ENCODE data around the gene COL8A1. TPM values are rescaled to one million over a fixed set of nuclear protein-coding genes. Genes with fewer than 3 reads are reported as not detected.

The COL8A1 gene
- total RNA-seq, 1 experiment from 2014 or later, result 8.1 TPM

DNA sequence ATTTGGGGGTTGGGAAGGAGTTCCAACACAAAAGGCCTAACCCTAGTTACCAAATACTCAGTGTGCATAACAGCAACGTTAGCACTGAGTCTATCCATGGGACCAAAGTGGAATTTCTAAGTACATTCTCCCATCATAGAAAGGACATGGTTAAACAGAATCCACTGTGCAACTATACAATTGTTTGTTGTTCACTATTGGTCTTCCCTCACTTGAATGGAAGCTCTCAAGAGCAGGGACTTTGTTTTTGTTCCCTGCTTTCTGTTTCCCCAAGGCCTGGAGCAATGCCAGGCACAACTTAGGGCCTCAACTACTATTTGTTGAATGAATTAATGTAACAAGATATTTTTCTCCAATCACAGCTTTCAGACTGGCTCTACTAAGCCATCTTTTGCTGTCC, 25.6 kb downstream of the COL8A1 start:
- no peak for DNase-seq
- Histone ChIP-seq H3K9me3 (ENCODE audit: insufficient read depth, low read depth) (no peaks in the 10 kb centered on the region), H3F3A (ENCODE audit: insufficient read depth, low read depth) (no peaks in the 10 kb centered on the region), H2AFZ (no peak overlapping the region), H3K4me1 (replicated peaks; ENCODE audit: insufficient read depth) (no peaks in the 10 kb centered on the region), H3K9me2 (ENCODE audit: insufficient read depth) (no peaks in the 10 kb centered on the region), H3K4me3 (no peak overlapping the region), H3K27me3 (ENCODE audit: insufficient read depth, low read depth) (no peaks in the 10 kb centered on the region), H3K4me2 (no peak overlapping the region), H3K79me2 (ENCODE audit: low read depth) (no peaks in the 10 kb centered on the region), H4K20me1 (ENCODE audit: insufficient read depth) (no peaks in the 10 kb centered on the region), H3K27ac (no peak overlapping the region), H3K36me3 (ENCODE audit: low read depth) (no peaks in the 10 kb centered on the region)
- ChIA-PET CTCF (no interaction called here), POLR2A (ENCODE audit: unreplicated experiment) (no interaction called here)
- intact Hi-C loops (cut with micrococcal nuclease; ENCODE audit: unreplicated experiment), result no loop called here
- BruUV-seq (replicated peaks), result no TSS peak
- TF ChIP-seq, protein P1, sequence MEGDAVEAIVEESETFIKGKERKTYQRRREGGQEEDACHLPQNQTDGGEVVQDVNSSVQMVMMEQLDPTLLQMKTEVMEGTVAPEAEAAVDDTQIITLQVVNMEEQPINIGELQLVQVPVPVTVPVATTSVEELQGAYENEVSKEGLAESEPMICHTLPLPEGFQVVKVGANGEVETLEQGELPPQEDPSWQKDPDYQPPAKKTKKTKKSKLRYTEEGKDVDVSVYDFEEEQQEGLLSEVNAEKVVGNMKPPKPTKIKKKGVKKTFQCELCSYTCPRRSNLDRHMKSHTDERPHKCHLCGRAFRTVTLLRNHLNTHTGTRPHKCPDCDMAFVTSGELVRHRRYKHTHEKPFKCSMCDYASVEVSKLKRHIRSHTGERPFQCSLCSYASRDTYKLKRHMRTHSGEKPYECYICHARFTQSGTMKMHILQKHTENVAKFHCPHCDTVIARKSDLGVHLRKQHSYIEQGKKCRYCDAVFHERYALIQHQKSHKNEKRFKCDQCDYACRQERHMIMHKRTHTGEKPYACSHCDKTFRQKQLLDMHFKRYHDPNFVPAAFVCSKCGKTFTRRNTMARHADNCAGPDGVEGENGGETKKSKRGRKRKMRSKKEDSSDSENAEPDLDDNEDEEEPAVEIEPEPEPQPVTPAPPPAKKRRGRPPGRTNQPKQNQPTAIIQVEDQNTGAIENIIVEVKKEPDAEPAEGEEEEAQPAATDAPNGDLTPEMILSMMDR (conservative IDR thresholded peaks at IDR 0.05), result no peak
- TF ChIP-seq EZH2 (IDR thresholded peaks at IDR 0.05; ENCODE audit: low read depth), result no peak

DNA sequence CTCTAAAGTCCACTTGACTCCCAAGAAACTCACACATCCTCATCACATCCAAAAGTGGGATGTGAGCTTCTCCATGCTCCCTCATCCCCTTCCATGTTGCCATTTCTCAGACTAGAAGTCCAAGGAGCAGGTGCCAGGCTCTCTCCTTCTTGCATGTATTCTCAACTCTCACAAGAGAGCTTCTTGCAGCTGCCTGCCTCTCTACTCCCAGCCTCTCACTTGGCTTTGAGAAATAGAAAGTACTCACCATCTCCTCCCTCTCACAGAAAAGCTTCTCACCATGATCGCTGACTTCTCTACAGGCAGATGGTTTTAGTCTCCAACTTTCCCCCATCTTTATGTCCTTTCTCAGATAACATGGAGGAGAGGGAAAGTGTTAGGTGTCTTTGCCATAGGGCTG, 26.6 kb downstream of the COL8A1 start:
- no peaks in the 10 kb centered on the region for H3K4me1 ChIP-seq (replicated peaks; ENCODE audit: insufficient read depth)
- intact Hi-C loops (cut with micrococcal nuclease; ENCODE audit: unreplicated experiment), result no loop called here
- no TSS peak for BruUV-seq (replicated peaks)
- no peak overlapping the region for H3K4me3 ChIP-seq
- H2AFZ ChIP-seq, result no peak overlapping the region
- H3K9me2 ChIP-seq (ENCODE audit: insufficient read depth), result no peaks in the 10 kb centered on the region
- H3K4me2 ChIP-seq, result no peak overlapping the region
- no peaks in the 10 kb centered on the region for H3K9me3 ChIP-seq (ENCODE audit: insufficient read depth, low read depth)
- no peaks in the 10 kb centered on the region for H3F3A ChIP-seq (ENCODE audit: insufficient read depth, low read depth)
- ChIA-PET POLR2A (ENCODE audit: unreplicated experiment) (no interaction called here), CTCF (no interaction called here)
- no peaks in the 10 kb centered on the region for H3K36me3 ChIP-seq (ENCODE audit: low read depth)
- DNase-seq, result no peak
- TF ChIP-seq, protein P1 (conservative IDR thresholded peaks at IDR 0.05), result no peak
- no peak for TF ChIP-seq EZH2 (IDR thresholded peaks at IDR 0.05; ENCODE audit: low read depth)
- H3K79me2 ChIP-seq (ENCODE audit: low read depth), result no peaks in the 10 kb centered on the region
- H4K20me1 ChIP-seq (ENCODE audit: insufficient read depth), result no peaks in the 10 kb centered on the region
- H3K27ac ChIP-seq, result no peak overlapping the region
- H3K27me3 ChIP-seq (ENCODE audit: insufficient read depth, low read depth), result no peaks in the 10 kb centered on the region

DNA sequence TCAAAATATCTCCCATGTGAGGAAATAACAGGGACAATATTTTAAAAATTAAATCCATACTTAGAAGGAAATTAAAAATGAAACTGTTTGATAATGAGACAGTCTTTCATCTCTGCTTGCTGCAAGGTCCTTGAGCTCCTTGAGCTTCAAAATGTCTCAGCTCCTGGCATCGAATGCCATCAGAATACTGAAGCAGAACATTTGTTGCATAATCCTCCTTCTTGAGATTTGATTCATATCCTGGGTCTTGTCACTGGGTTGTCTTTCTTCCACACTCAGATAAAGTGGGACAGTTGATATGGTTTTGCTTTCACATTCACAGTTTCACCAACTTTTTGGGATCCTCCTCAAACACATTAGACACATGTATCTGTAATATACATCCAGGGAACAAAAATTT, 27.8 kb downstream of the COL8A1 start:
- CTCF ChIA-PET, result no interaction called here
- no peak overlapping the region for H2AFZ ChIP-seq

More for the DNA sequence above, 27.8 kb downstream of the COL8A1 start:
- Histone ChIP-seq H4K20me1 (ENCODE audit: insufficient read depth) (no peaks in the 10 kb centered on the region), H3K9me3 (ENCODE audit: insufficient read depth, low read depth) (no peaks in the 10 kb centered on the region), H3F3A (ENCODE audit: insufficient read depth, low read depth) (no peaks in the 10 kb centered on the region), H3K36me3 (ENCODE audit: low read depth) (no peaks in the 10 kb centered on the region), H3K4me2 (no peak overlapping the region), H3K79me2 (ENCODE audit: low read depth) (no peaks in the 10 kb centered on the region), H3K4me1 (replicated peaks; ENCODE audit: insufficient read depth) (no peaks in the 10 kb centered on the region), H3K4me3 (no peak overlapping the region), H3K27ac (no peak overlapping the region), H3K27me3 (ENCODE audit: insufficient read depth, low read depth) (no peaks in the 10 kb centered on the region), H3K9me2 (ENCODE audit: insufficient read depth) (no peaks in the 10 kb centered on the region; the same call in 1 of the 2 replicates)
- BruUV-seq (replicated peaks), result no TSS peak
- DNase-seq, result no peak
- TF ChIP-seq, protein P1 (conservative IDR thresholded peaks at IDR 0.05), result no peak
- TF ChIP-seq EZH2 (IDR thresholded peaks at IDR 0.05; ENCODE audit: low read depth), result no peak
- intact Hi-C loops (cut with micrococcal nuclease; ENCODE audit: unreplicated experiment), result no loop called here
- POLR2A ChIA-PET (ENCODE audit: unreplicated experiment), result no interaction called here

Data from PC-9 (cell line).